Central memory CD8-positive, alpha-beta T cell (primary cell): ENCODE measurements around the gene ITIH2.
A peak's percentile ranks its signal among the peaks of the same experiment; 100 is the strongest.
"Not testable (repeated sequence)": the region's sequence is repeated elsewhere in the genome, so short reads cannot be mapped to it uniquely, and the experiment has no call there.

ENCODE experiments used
- ATAC-seq: fragments of 150-1000 bp; cut with Tn5 transposase; replicated peaks from 2 replicates; pipeline ENCODE4 v1.10.0; 2022; ENCODE audit warnings: mild to moderate bottlenecking, moderate FRiP score, moderate number of reproducible peaks; ENCODE audit not compliant: poor library complexity, severe bottlenecking; ENCODE audit errors: extremely low read depth
- DNase-seq, 2 donors: peaks; one replicate each; pipeline ENCODE4 v3.0.0; 2021; ENCODE audit warnings: low spot score in 2 of 2
- H3K27ac Mint-ChIP-seq: one replicate; pipeline ENCODE4 v1.8.0; 2022; ENCODE audit warnings: low read depth, mild to moderate bottlenecking, moderate library complexity, mixed read lengths
- H3K27me3 Mint-ChIP-seq: one replicate; pipeline ENCODE4 v1.8.0; 2022; ENCODE audit warnings: mixed read lengths
- H3K36me3 Mint-ChIP-seq: one replicate; pipeline ENCODE4 v1.8.0; 2022; ENCODE audit warnings: mild to moderate bottlenecking, moderate library complexity, mixed read lengths; ENCODE audit not compliant: insufficient read depth
- H3K4me1 Mint-ChIP-seq: one replicate; pipeline ENCODE4 v1.8.0; 2022; ENCODE audit warnings: mixed read lengths
- H3K4me3 Mint-ChIP-seq: one replicate; pipeline ENCODE4 v1.8.0; 2022; ENCODE audit warnings: mild to moderate bottlenecking, moderate library complexity, mixed read lengths
- H3K9me3 Mint-ChIP-seq: one replicate; pipeline ENCODE4 v1.8.0; 2022; ENCODE audit warnings: mixed read lengths

Gene ITIH2

DNA sequence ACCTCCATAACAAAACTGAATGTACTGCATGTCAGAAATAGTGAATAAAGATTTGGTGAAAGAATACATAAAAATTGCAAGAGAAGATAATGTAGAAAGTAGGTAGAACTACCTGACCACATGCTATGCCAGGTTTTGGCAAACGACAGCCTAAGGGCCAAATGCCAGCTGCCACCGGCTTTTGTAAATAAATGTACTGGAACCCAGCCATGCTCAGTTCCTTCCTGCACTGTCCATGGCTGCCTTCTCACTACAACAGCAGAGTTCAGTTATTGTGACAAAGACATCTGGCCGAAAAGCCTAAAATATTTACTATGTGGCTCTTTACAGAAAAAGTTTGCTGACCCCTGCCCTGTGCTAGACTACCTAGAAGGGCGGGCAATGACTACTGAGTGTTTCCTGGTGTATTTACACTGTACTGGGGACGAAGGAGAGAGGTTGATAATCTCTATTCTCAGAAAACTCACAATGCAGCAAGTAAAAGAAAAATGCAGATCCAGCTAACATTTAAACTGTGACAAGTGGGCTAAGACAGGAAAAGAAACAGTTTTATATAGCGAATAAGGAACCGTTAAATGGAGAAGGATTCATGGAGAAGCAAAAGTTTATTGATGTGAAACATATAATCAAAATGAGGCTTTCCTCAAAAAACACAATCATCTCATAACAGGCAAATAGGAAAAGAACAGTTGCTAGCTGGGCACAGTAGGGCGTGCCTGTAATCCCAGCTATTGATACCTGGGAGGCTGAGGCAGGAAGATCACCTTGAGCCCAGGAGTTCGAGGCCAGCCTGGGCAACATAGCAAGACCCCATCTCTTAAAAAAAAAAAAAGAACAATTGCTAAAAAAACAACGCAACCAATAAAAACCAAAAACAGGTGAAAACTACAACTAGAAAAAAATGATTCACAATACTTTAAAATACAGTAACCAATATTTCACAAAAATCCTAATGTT lies 71.0 kb downstream of the ITIH2 start:
- ATAC-seq = no peak
- H3K36me3 Mint-ChIP-seq = peaks cover 56% of the 10 kb centered on the region
- H3K4me1 Mint-ChIP-seq = no peaks in the 10 kb centered on the region
- no peak for DNase-seq
- no peaks in the 10 kb centered on the region for H3K9me3 Mint-ChIP-seq
- no peak overlapping the region for H3K4me3 Mint-ChIP-seq
- H3K27ac Mint-ChIP-seq = no peak overlapping the region
- no peaks in the 10 kb centered on the region for H3K27me3 Mint-ChIP-seq

DNA sequence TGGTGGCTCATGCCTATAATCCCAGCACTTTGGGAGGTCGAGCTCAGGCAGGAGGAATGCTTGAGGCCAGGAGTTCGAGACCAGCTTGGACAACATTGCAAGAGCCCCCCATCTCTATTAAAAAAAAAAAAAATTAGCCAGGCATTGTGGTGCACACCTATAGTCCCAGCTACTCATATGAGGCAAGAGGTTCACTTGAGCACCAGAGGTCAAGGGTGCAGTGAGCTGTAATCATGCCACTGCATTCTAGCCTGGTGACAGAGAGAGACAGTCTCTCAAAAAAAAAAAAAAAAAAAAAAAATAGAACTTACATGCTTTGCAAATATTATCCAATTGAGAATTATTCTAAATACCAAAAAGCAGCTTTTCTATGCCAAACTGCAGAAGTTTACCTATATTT lies 73.7 kb downstream of the ITIH2 start:
- no peaks in the 10 kb centered on the region for H3K9me3 Mint-ChIP-seq

DNA sequence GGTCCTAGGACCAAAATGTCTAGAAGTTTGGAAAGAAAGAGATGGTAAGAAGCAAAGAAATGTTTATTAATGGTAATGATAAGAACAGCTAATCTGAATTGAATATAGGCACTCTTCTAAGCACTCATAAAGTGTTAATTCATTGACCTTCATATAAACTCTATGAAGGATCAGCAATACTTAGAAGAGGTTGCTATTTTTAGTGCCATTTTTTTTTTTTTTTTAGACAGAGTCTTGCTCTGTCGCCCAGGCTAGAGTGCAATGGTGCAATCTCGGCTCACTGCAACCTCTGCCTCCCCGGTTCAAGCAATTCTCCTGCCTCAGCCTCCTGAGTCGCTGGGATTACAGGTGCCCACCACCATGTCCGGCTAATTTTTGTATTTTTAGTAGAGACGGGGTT lies 79.1 kb downstream of the ITIH2 start:
- peaks cover 28% of the 10 kb centered on the region for H3K4me1 Mint-ChIP-seq
- not testable (repeated sequence) for H3K27me3 Mint-ChIP-seq, DNase-seq, ATAC-seq, H3K4me3 Mint-ChIP-seq, H3K9me3 Mint-ChIP-seq, H3K27ac Mint-ChIP-seq
- H3K36me3 Mint-ChIP-seq = peaks cover 39% of the 10 kb centered on the region

More for the DNA sequence above, 73.7 kb downstream of the ITIH2 start:
- H3K4me1 Mint-ChIP-seq = peaks cover 7% of the 10 kb centered on the region
- no peak for DNase-seq
- peaks cover 60% of the 10 kb centered on the region for H3K36me3 Mint-ChIP-seq
- ATAC-seq = no peak
- H3K4me3 Mint-ChIP-seq = no peak overlapping the region
- H3K27ac Mint-ChIP-seq = no peak overlapping the region
- H3K27me3 Mint-ChIP-seq = no peaks in the 10 kb centered on the region

DNA sequence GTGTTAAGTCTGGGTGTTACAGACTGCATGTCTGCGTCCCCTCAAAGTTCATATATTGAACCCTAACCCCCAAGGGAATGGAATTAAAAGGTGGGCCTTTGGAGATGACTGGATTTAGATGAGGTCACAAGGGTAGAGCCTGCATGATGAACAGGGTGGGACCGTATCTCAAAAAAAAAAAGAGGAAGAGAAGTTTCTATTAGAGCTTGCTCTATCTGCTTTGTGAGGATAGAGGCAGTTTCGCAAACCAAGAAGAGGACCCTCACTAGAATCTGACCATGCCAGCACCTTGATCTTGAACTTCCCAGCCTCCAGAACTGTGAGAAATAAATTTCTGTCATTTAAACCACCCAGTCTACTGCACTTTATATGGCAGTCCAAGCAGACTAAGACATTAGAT lies 83.3 kb downstream of the ITIH2 start:
- no peaks in the 10 kb centered on the region for H3K9me3 Mint-ChIP-seq
- no peaks in the 10 kb centered on the region for H3K27me3 Mint-ChIP-seq
- DNase-seq (no peak), ATAC-seq (no peak)
- peaks cover 49% of the 10 kb centered on the region for H3K4me1 Mint-ChIP-seq
- H3K27ac Mint-ChIP-seq = no peak overlapping the region
- H3K36me3 Mint-ChIP-seq = peaks cover 17% of the 10 kb centered on the region
- H3K4me3 Mint-ChIP-seq = no peak overlapping the region

DNA sequence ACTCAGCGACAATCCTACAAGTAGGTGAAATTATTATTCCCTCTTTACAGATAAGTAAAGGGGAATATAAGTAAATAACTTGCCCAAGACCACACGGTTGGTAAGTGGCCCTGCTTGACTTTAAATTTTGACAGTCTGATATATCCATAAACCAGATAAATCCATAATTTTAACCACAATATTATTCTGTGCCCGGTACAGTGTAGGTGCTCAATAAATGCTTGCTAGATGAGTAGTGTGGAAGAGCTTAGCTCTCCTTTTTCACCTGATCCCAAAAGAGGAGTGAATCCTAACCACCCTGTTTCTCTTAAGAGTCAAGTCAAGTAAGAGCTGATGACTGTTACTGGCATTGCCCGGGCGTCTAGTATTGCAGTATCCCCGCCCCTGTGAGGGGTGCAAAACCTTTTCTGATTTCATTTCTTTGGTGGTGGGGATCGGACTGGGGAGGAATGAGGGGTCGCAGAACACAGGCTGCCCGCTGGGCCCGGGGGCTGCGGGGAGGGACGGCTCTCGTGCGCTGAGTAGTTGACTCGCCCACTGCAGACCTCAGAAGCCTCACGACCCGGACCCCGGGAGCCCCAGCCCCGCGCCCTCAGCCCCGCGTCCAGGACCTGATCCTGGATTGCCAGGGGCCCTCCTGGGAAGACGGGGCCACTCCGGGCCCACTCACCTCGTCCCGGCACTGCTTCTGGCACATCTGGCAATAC lies 84.2 kb downstream of the ITIH2 start:
- no peak for ATAC-seq
- peaks cover 15% of the 10 kb centered on the region for H3K36me3 Mint-ChIP-seq
- H3K4me3 Mint-ChIP-seq = no peak overlapping the region
- H3K4me1 Mint-ChIP-seq = peaks cover 57% of the 10 kb centered on the region
- H3K27me3 Mint-ChIP-seq = no peaks in the 10 kb centered on the region
- H3K27ac Mint-ChIP-seq = no peak overlapping the region
- DNase-seq = no peak
- H3K9me3 Mint-ChIP-seq = no peaks in the 10 kb centered on the region

DNA sequence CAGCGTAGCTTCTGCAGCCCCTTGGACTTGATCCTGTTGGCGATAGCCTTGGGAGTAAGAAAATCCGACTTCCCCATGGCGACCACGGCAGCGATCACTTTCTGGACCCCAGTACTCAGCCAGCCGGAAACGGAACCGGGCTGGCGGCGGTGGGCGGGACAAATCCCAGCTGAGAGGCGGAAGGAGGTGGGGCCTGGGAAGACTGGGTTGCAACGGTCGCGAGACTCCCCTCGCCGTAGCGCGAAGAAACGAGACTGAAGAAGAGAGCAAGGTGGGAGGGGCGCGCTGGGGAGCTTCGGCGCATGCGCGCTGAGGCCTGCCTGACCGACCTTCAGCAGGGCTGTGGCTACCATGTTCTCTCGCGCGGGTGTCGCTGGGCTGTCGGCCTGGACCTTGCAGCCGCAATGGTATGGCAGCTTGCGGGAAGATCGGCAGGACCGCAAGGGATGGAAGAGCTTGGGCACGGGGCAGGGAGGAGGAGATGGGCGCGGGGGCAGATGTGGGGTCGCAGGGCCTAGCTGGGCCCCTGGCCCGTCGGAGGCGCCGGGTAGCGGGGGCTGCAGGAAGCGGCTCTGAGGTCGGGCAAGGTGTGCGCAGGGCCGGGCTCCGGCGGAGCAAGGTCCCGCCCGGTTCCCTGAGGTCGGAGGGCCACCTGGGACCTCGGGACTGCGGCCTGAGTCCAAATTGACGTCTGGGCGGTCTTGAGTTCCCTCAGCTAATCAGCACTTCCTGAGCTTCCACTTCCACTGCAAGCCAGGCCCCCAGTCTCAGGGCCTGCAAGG lies 84.9 kb downstream of the ITIH2 start, which contains the start of the genes ATP5F1C and KIN:
ATP5F1C (plus strand) TSS at position 321 of the 782 bp plus-strand sequence; CDS start at position 352, 31 bp downstream.
KIN (minus strand) TSS at position 137 of the 782 bp plus-strand sequence; CDS start at position 77, 60 bp downstream.
- peaks cover 63% of the 10 kb centered on the region for H3K4me1 Mint-ChIP-seq
- DNase-seq (peak; percentile 95 to 96), ATAC-seq (peak; percentile 92)
- no peaks in the 10 kb centered on the region for H3K27me3 Mint-ChIP-seq
- no peak within 1 kb of the TSS for H3K4me3 Mint-ChIP-seq
- no peak within 1 kb of the TSS for H3K27ac Mint-ChIP-seq
- H3K36me3 Mint-ChIP-seq = peaks cover 14% of the 10 kb centered on the region
- H3K9me3 Mint-ChIP-seq = no peaks in the 10 kb centered on the region

DNA sequence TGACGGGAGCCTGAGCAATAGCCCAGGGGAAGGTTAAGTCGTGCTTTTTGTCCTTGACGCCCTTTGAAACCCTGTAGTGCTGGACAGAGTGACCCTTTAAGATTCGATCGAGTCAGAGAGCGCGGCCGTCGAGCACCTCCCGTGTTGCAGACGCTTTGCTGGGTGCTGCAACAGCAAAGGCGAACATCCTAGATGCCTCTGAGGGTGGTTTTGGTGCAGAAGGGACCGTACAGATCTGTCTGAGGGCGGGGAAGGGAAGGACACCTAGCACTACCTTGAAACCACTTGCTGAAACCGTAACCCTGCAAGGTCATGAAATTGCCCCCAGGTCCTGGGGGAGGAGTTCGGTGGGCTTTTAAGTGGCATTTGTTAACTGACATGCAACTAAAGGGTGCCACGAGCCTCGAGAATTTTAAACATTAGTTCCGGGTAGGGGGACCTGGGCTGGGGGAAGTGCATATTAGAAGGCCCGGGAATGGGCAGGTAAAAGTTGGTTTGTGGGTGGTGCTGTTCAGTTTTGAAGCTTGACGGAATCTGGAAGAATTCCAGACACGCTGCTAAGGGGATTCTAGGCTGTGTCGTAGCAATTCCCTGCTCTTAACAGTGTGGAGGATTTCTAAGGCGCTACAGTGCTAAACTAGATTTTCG lies 85.6 kb downstream of the ITIH2 start:
- peaks cover 63% of the 10 kb centered on the region for H3K4me1 Mint-ChIP-seq
- DNase-seq (peak in 1 of 2 donors; percentile 16), ATAC-seq (peak; percentile 30)
- no peak overlapping the region for H3K27ac Mint-ChIP-seq
- H3K4me3 Mint-ChIP-seq = no peak overlapping the region
- H3K27me3 Mint-ChIP-seq = no peaks in the 10 kb centered on the region
- H3K36me3 Mint-ChIP-seq = peaks cover 14% of the 10 kb centered on the region
- H3K9me3 Mint-ChIP-seq = no peaks in the 10 kb centered on the region

DNA sequence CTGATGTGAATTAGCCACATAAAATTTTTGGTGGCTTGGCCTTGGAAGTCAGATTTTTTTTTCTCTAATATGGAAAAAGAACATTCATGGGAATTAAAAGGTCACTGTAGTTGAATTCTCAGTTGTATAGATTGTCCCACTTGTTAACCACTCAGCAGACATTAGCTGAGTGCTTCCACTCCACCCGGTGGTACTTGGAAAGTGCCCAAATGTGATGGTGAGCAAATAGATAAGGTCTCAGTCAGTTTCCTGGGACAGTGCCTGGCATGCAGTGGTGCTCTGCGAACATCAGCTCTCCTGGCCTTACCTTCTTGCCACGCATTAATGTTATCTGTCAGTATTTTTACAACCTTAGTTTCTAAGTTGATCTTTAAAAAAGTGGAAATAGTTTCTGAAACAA lies 86.3 kb downstream of the ITIH2 start:
- no peak overlapping the region for H3K27ac Mint-ChIP-seq
- H3K4me1 Mint-ChIP-seq = peaks cover 67% of the 10 kb centered on the region
- H3K4me3 Mint-ChIP-seq = no peak overlapping the region

DNA sequence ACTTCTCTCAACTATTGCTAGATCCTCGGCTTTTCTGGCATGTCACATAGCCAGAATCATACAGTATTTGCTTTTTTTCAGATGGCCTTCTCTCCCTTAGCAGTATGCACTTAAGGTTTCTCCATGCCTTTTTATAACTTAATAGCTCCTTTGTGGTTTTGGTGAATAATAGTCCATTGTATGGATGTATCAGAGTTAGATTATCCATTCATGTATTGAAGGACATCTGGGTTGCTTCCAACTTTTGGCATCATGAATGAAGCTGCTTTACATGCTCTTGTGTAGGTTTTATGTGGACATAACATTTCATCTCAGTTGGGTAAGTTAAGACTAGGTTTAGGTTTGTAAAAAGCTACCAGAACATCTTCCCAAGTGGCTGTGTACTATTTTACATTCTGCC lies 89.4 kb downstream of the ITIH2 start:
- H3K27me3 Mint-ChIP-seq = no peaks in the 10 kb centered on the region
- ATAC-seq (no peak), DNase-seq (no peak)
- H3K4me3 Mint-ChIP-seq = no peak overlapping the region
- H3K4me1 Mint-ChIP-seq = peaks cover 77% of the 10 kb centered on the region
- H3K9me3 Mint-ChIP-seq = no peaks in the 10 kb centered on the region
- no peak overlapping the region for H3K27ac Mint-ChIP-seq
- H3K36me3 Mint-ChIP-seq = peaks cover 31% of the 10 kb centered on the region

More for the DNA sequence above, 86.3 kb downstream of the ITIH2 start:
- H3K27me3 Mint-ChIP-seq = no peaks in the 10 kb centered on the region
- ATAC-seq (no peak), DNase-seq (no peak)
- H3K36me3 Mint-ChIP-seq = peaks cover 14% of the 10 kb centered on the region
- H3K9me3 Mint-ChIP-seq = no peaks in the 10 kb centered on the region

DNA sequence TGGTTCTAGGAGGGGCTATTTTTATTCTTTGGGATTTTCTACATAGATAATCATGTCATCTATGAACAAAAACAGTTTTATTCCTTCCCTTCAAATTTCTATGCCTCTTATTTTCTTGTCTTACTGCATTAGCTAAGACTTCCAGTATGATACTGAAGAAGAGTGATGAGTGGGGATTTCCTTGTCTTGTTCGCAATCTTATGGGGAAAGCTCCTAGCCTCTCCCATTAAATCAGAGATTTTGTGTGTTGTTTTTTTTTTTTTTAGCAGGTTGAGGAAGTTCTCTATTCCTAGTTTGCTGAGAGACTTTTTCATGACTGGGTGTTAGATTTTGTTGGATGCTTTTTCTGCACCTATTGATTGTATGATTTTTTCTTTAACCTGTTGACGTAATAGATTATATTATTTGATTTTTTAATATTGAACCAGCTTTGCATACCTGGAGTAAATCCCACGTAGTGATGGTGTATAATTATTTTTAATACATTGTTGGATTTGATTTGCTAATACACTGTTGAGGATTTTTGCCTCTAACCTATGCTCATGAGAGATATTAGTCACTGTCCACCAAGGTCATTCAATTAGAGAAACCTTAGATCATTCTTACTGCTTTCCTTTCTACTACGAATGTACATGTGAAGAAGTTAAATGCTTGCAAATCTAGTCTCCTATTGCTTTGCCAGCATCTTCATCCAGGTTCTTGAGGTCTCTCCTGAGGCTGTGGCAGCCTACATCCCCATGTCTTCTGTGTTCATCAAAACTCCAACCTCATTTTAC lies 91.3 kb downstream of the ITIH2 start:
- Mint-ChIP-seq H3K27ac (peak overlapping the region; percentile 53), H3K36me3 (peaks cover 44% of the 10 kb centered on the region), H3K4me3 (no peak overlapping the region), H3K9me3 (no peaks in the 10 kb centered on the region), H3K4me1 (peaks cover 68% of the 10 kb centered on the region), H3K27me3 (no peaks in the 10 kb centered on the region)
- no peak for DNase-seq
- no peak for ATAC-seq

DNA sequence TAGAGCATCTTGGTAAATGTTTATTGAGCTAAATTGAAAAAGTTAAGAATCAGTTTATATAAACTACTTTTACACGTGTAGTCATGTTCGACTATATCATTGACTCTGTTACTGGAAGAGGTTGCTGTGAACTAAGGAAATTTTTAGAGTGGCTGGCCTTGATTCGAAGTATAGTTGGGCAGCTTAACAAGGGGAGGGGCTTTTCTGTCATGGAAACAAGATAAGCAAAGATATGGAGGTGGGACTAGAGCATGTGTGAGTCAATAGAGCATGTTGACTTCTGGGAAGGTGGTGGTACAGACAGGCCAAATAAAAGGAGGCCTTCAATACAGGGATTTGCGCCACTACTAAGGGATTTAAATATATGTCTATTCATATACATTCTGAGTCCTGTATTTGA lies 92.5 kb downstream of the ITIH2 start:
- no peaks in the 10 kb centered on the region for H3K27me3 Mint-ChIP-seq
- no peak overlapping the region for H3K4me3 Mint-ChIP-seq
- DNase-seq (no peak), ATAC-seq (no peak)
- H3K36me3 Mint-ChIP-seq = peaks cover 53% of the 10 kb centered on the region
- H3K4me1 Mint-ChIP-seq = peaks cover 56% of the 10 kb centered on the region
- no peaks in the 10 kb centered on the region for H3K9me3 Mint-ChIP-seq
- peak overlapping the region; percentile 56 for H3K27ac Mint-ChIP-seq
